NT2/D1 (cell line): ENCODE data around the gene FAM170A.

Experiments
- SUZ12 ChIP-seq: IDR thresholded peaks from 2 replicates; pipeline ENCODE4 v1.6.1; 2011; ENCODE audit not compliant: insufficient read length, insufficient read depth; ENCODE audit errors: extremely low read depth
- YY1 ChIP-seq: IDR thresholded peaks from 2 replicates; pipeline ENCODE4 v1.6.1; 2011; ENCODE audit not compliant: insufficient read length, insufficient read depth
- ZNF274 ChIP-seq: IDR thresholded peaks from 2 replicates; pipeline ENCODE4 v1.6.1; 2011; ENCODE audit warnings: mild to moderate bottlenecking, low read depth, low read length

DNA sequence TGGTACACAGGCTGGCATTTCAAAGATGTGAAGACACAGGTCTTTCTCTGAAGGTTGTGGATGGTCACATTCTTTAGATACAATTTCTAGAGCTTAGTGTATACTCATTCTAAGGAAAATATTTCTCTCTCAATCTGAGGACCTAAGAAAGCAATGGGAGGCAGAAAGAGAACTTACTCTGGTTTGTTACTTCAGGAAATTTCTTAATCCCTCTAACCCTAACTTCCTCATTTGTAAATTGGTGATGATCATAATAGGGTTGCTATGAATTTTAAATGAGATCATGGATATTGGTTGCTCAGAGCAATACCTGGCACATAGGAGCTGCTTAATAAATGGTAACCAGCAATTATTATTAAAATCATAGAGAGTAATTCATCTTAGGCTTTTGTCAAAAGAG lies 22.1 kb downstream of the FAM170A start:
- TF ChIP-seq SUZ12 (no peak), ZNF274 (no peak), YY1 (no peak)
